Epidermal melanocyte (primary cell): Measurements from ENCODE around the gene PHPT1.
"Not testable (repeated sequence)": the region's sequence is repeated elsewhere in the genome, so short reads cannot be mapped to it uniquely, and the experiment has no call there.

Experiments
- DNase-seq: peaks from one replicate; pipeline ENCODE4 v3.0.0; 2011; ENCODE audit warnings: low spot score; ENCODE audit not compliant: insufficient read length

Gene PHPT1

GRCh38 chr9:136837146-136837855, 11.9 kb upstream of the PHPT1 start:
- no peak for DNase-seq

DNA sequence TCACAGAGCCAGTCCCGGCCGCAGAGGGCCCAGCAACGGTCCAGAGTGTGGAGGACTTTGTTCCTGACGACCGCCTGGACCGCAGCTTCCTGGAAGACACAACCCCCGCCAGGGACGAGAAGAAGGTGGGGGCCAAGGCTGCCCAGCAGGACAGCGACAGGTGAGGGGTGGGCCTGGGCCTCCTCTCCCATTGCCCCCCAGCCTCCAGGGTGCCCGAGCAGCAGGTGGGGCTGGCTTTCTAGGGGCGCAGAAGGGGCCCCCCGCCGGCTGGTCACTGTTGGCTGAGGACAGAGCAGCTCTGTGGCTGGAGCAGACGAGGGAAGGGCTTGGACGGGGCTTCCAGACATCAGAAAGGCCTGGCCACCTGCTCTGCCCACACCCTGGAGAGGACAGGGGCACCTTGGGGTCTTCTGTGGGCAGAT, 11.3 kb upstream of the PHPT1 start:
- DNase-seq = not testable (repeated sequence)

DNA sequence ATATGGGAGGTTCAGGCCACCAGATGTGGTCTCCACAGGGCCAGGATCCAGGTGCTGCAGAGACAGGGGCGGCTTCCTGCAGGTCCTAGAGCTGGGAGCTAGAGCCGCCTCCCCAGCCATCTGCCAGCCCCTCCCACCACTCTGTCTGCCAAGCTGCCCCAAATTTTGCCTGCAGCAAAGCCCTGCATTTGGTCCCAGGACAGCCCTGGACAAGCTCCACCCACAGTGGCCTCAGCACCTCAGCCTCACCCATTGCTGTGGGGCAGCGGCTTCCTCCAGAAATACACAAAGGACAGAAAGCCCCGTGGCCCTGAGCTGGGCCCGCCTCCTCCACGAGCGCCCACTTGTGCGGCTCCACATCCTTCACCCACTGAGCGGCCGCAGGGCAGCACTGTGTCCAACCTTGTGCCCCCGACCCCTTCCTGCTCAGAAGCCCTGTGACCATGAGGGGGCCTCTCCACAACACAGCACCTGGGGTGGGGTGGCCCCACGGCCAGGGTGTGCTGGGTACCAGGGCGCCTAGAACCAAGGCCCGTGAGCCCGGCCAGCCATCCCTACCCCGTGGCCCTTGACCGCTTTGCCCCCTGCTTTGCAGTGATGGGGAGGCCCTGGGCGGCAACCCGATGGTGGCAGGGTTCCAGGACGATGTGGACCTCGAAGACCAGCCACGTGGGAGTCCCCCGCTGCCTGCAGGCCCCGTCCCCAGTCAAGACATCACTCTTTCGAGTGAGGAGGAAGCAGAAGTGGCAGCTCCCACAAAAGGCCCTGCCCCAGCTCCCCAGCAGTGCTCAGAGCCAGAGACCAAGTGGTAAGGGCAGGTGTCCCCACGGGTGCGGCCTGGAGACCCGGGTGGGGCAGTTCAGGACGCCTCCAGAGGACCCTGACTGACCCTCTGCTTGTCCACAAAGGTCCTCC, 10.6 kb upstream of the PHPT1 start:
- DNase-seq = no peak

GRCh38 chr9:136839229-136840139, 9.7 kb upstream of the PHPT1 start:
- DNase-seq = no peak

DNA sequence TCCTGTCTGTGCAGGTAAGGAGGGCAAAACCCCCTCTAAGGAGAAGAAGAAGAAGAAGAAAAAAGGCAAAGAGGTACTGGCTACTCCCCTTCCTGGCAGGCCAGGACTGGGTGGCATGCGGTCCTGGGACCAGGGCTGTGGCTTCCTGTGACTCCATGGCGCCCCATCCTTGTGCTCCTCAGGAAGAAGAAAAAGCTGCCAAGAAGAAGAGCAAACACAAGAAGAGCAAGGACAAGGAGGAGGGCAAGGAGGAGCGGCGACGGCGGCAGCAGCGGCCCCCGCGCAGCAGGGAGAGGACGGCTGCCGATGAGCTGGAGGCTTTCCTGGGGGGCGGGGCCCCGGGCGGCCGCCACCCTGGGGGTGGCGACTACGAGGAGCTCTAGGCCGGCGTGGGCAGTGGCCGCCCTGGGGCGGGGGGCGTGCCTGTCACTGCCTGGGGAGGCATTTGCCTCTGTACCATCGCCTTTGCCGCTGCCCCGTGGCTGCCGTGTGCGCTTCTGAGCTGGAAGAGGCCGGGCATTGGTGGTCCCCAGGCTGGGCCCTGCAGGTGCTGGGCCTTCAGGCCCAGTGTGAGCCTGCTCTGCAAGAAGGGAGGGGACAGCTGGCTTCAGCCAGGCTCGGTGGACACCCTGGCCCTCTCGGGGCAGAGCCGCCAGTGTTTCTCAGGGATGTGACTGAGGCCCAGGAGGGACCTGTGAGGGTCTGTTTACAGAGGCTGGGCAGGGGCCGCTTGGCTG, 8.9 kb upstream of the PHPT1 start:
- DNase-seq = no peak

GRCh38 chr9:136840877-136841645, 8.1 kb upstream of the PHPT1 start:
- no peak for DNase-seq

GRCh38 chr9:136841646-136842379, 7.4 kb upstream of the PHPT1 start:
- DNase-seq = not testable (repeated sequence)

DNA sequence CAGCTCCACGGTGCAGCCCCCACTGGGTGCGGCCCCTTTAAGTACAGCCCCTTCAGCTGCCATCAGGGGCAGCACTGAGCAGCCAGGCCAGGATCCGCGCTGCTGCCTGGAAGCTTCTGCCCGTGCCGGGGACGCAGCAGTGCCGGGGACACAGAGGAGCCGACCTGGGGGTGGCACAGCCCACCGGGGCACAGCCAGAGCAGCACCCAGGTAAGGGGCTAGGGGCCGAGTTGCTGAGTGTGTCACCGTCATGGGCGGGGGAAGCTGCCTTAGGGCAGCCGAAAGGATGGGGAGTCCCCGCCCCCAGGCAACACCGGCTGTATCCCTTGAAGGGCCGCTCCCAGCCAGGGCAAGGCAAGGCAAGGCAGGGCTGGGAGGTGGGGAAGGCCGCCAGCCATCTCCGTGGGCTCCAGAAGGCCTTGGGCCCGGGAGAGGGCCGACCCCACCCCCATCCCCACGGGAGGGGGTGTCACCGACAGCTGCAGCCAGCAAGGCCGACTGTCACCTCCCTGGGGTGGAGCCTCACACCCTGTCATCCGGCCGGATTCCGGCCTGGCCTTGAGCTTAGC, 6.7 kb upstream of the PHPT1 start, which contains the start of gene AJM1:
Gene AJM1, plus strand, starts transcription at position 99 of the 569 bp plus-strand sequence. CDS start 1,937 bp downstream, outside the sequence.
- DNase-seq = peak; percentile 90

GRCh38 chr9:136843159-136843800, 5.9 kb upstream of the PHPT1 start:
- not testable (repeated sequence) for DNase-seq

DNA sequence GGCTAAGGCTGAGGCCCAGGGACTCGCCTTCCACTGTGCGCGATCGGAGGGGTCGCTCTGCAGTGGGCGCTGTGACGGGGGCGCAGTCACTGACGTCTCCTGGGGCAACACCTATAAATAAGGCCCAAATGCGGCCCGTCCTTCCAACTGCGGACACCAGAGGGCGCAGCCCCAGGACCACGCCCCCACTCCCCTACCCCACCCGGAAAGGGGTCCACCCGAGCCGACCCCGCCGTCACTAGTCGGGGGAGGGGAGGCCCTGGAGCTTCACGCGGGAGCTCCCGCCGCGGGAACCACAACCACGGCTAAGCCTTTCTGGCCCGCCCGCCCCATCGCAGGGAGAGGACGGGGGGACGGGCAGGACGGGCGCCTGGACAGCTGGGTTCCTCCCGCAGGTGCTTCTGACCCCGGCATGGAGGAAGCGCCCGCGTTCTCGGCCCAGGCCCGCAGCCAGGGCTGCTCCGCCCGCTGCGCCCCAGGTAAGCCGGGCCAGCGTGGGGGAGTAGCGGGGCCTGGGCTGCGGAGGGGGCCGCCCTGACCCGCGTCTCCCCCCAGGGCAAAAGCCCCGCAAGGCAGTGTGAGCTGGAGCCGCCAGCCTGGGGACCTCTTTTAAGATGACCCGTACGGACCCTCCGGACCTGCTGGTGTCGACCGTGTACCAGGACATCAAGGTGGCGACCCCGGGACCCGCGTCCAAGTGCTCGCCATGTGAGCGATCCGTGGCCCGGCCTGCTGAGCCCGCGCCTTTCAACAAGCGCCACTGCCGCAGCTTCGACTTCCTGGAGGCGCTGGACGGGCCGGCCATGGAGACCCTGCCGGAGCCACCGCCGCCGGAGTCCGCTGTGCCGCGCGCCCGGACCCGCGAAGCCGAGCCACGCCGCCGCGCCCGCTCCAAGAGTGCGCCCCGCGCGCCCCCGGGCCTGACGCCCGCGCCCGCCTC, 5.1 kb upstream of the PHPT1 start:
- not testable (repeated sequence) for DNase-seq

DNA sequence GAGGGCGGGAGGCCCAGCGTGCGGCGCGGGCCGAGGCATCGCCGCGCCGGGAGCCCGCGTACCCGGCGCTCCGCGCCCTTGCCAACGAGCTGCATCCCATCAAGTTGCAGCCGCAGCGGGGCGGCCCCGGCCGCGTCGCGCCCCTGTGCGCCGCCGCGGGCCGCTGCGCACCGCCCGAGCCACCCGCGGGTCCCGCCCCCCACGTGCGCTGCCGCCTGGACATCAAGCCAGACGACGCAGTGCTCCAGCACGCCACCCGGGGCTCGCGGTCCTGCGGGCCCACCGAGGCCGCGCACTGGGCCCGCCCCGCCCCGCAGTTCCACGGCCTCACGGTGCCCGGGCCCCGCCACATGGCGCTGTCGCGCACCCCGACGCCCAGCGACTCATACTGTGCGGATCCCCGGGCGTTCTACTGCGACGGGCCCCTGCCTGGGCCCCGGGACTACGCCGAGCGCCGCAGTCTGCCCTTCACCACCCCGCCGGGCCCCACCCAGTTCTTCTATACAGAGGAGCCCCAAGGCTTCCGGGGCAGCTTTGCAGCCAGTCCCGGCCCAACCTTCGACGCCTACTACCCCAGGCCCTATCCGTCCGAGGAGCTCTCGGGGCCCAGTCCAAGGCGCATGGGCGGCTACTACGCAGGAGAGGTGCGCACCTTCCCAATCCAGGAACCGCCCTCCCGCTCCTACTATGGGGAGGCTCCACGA, 4.3 kb upstream of the PHPT1 start:
- no peak for DNase-seq

- no peak for DNase-seq
These were observed 3.5 kb upstream of the PHPT1 start for GRCh38 chr9:136845465-136846260.

DNA sequence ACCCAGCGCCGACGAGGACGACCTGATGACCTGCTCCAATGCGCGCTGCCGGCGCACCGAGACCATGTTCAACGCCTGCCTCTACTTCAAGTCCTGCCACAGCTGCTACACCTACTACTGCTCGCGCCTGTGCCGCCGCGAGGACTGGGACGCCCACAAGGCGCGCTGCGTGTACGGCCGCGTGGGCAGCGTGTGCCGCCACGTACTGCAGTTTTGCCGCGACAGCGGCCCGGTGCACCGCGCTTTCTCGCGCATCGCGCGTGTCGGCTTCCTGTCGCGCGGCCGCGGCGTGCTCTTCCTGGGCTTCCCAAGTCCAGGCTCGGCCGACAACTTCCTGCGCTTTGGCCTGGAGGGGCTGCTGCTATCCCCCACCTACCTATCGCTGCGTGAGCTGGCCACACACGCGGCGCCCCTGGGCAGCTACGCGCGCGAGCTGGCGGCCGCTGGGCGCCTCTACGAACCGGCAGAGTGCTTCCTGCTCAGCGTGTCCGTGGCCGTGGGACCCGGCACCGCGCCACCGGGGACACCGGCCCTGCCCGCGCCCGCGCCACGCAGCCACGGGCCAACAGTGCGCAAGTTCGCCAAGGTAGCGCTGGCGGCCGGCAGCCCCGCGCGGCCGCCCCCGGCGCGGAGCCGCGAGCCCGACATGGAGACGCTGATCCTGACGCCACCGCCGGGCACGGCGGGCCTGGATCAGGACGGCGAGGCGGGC, 2.7 kb upstream of the PHPT1 start:
- no peak for DNase-seq

DNA sequence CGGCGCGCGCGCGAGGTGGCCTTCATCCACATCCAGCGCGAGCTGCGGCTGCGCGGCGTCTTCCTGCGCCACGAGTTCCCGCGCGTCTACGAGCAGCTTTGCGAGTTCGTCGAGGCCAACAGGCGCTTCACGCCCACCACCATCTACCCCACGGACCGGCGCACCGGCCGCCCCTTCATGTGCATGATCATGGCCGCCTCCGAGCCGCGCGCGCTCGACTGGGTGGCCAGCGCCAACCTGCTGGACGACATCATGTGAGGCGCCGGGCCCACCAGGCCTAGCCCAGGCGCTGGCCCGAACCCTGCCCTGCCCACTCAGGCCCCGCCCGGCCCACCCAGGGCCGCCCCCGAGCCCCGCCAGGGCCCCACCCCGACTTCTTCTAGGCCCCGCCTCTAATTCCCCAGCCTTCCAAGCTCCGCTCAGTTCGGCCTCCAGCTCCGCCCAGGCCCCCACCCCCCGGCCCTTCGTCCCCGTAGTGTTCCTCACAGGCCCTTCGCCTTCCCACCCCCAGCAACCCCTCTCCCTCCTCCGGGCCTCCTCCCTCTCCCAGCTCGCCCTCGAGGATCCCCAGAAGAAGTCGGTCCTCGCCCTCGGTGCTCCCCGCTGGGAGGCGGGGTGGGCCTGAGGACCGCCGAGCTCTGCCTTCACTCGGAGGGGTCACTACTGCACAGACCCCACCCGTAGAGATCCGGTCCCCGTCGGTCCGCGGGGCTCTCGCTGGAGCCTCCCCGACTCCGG, 2.0 kb upstream of the PHPT1 start:
- peak; percentile 43 for DNase-seq
